ENCODE results near the gene ZC3H12C.

The ZC3H12C gene

GRCh38 chr11:110077346-110077745 lies 15.8 kb upstream of the ZC3H12C start:
- no peak for DNase-seq

GRCh38 chr11:110077831-110078325 lies 15.3 kb upstream of the ZC3H12C start:
- DNase-seq: no peak

DNA sequence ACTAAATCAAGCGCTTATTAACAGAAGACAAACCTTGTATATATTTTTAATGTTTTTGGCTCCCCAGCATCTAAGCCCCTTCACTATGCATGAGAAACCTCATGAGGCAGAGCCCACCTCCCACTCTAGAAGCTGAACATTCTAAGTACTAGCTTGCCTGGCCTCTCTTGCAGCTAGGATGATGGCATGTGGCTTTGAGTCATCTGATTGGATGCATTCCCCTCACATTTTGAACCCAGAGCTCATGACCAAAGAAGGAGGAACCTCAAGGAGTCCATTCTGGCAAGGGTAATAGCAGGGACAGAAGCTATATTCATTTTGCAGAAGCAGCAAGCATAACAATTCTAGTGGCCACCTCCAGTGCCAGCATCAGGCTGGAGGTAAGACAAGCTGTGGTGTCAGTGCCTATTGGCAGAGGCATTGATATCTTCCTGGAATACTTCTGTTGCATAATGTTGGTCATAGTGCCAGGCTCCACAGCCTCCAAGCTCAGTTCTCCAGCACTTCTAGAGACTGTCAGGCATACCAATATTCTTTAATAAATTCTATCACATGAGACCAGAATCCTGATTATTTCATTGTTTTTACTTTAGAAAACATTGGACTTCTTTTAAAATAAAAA lies 14.2 kb upstream of the ZC3H12C start:
- no peak for DNase-seq

GRCh38 chr11:110079726-110080125 lies 13.5 kb upstream of the ZC3H12C start:
- DNase-seq: no peak

DNA sequence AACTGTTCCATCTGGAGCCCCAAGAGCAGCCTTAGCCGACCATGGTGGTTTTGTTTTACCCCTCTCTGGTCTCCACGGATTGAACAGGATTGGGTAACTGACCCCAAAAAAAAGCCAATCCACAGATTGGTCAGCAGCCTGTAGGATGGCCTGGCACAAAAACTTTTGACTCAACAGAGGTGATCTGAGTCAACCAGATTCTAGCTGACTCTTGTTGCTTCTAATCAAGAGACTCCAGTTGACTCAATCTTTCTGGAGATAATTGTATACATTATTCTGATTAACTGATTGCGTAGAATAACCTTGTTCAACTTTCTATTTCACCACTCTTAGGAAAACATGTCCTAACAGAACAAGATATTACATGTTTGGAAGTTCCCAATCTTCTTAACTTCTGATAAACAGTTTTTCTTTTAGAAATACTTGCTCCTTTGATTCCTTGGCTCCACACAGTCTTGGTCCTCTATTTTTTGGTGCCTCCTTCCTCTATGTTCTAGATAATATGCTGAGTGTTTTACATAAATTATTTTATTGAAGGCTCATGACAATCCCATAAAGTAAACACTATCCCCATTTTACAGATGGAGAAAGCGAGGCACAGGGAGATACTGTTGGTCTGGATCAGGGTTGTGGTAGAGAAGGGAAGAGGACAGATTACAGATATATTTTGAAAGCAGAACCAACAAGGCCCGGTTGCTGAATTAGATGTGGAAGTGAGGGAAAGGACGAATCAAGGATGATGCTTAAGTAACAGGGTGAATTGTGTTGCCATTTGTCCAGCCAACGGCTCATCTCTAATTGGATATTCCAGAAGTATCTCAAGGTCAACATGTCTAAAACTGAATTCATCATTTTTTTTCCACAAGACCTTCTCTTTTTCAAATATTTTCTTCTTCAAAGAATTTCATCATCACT lies 11.5 kb upstream of the ZC3H12C start:
- no peak for DNase-seq

GRCh38 chr11:110082899-110083298 lies 10.3 kb upstream of the ZC3H12C start:
- DNase-seq: no peak

GRCh38 chr11:110085255-110085838 lies 7.8 kb upstream of the ZC3H12C start:
- no peak for DNase-seq

GRCh38 chr11:110086892-110087309 lies 6.3 kb upstream of the ZC3H12C start:
- peak; percentile 8 for DNase-seq

DNA sequence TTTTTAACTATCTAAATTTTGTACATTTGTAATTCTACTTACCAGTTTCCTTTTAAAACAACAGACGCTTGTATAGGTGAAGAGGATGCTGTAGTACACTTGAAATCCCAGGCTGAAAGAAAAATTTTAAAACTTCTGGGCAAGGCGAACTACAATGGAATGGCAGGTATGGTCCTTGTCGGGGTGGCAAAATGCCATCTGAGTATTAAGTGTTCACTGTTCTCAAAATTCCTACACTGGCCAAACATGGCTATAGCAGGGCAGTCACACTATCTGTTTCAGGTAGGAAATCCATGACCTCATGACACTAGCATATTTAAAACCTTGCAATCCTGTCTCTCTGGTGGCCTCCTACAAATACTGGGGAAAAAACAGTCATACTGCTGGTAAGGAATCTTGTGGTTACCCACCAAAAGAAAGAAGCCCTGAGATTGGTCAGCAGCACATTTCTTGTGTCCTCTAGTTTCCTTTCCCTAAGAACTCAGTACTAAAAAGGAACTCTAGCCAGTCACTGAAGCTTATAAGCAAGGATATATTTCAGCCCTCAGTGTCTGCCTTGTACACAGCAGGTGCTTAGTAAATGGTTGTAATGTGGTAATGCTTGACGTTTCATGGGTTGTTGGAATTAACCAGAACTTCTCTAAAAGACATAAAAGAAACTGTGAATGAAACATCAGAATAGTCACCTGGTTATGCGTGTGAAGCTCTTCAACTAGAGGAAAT lies 5.2 kb upstream of the ZC3H12C start:
- no peak for DNase-seq

GRCh38 chr11:110088535-110089344 lies 4.5 kb upstream of the ZC3H12C start:
- no peak for DNase-seq

DNA sequence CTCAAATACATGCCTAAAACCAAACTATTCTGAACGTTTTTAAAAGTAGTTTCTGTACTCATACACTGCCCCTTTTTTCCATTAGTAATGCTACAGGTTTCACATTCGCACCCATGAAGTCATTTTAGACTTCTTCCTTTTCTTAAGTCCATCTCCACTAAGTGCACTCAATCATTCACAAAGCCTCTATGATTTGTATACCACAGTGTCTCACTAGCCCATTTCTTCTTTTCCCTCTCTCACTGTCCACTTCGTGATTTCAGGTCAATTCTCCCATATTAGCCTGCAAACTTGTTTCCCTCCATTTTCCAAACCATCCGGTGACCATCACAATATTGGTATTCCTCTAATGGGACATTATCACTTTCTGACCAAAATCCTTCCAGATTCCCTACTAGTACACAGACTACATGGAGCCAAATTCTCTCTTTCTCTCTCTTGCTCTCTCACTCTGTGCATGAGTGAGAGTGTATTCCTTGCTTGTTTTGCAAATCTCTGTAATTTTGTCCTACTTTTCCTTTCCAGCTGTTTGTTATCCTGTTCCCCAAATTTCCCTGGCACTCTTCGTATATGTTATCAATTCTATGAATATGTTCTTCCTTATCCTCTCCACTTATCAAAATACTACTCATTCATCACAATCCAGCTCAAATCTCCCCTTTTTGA lies 3.4 kb upstream of the ZC3H12C start:
- no peak for DNase-seq

DNA sequence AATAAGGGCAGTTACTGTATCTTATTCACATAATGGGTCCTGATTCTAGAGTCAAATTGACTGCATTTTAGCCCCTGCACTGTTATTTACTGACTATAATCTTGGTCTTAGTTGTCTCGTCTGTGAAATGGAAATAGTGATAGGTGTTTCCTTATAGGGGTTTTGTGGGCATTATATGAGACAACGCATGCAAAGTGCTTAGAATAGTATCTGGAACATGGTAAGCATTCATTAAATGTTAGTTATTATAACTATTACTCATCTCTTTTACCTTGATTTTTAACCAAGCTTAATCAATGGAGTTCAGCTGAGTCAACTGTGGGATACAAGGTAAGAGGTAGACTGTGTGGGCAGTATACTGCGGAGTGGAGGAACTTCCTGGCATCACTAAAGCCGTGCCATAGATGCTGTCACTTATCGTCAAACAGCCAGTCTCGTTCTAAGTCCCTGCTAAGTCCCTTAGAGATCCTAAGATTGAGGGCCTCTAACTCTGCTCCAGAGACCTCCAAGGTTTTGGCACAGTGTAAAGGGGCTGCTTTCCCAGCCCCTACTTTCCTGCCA lies 2.6 kb upstream of the ZC3H12C start:
- DNase-seq: no peak

DNA sequence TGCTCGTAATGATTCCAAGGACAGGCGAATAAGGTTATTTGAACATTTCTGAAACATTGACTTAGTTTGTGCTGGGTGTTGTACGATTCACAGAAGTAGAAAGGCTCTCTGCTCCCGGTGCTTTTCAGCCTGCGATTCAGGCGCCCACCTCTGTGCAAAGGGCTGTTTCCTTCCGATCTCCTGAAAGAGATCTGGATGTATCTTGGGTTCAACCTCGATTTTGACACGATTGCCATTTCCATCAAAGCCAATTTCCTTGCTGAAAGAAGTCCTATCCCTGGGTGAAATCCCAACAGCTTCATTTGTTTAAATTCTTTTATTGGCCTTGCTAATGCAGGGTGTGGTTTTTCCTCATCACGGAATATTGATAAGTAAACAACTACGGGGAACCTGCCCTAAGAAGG lies 1.1 kb upstream of the ZC3H12C start:
- DNase-seq: no peak

- no peak for DNase-seq
Measured at GRCh38 chr11:110093407-110094297, 460 bp downstream of the ZC3H12C start.

GRCh38 chr11:110094298-110095285 lies 1.4 kb downstream of the ZC3H12C start:
- no peak for DNase-seq

DNA sequence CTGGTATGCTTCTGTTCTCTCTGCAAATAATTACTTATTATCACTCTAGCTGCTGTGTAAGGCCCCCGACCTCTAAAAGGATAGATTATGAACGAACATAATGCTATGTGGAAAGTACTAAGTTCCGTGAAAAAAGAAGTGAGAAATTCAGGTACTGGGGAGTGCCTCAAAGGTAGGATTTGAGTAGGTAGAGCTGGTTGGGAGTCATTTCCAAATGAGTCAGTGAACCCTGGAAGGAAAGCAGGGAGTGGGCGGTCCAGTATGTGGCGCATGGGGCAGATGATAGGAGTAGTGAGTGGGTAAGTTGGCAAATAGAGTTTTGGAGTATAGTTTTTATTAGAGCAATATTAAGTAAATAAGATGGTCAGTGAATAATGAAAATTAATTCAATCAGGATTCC lies 2.4 kb downstream of the ZC3H12C start:
- no peak for DNase-seq

- DNase-seq: no peak
Measured at GRCh38 chr11:110096496-110096895, 3.3 kb downstream of the ZC3H12C start.

DNA sequence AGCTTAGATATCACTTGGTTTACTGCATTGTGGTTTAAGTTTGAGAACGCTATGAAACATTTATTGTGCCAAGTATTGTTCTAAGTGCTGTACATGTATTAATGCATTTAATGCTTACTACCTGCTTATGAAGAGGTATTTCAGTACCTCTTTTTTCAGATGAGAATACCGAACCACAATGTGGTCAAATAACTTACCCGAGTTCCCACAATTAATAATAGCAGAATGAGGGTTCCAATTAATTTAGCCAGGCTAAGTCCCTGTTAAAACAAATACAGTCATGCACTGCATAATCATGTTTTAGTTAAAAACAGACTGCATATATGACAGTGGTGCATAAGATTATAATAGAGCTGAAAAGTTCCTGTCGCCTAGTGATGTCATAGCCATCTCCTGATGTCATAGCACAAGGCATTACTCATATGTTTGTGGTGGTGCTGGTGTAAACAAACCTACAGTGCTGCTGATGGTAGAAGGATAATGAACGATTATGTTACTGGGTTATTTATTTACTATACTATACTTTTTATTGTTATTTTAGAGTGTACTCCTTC lies 4.3 kb downstream of the ZC3H12C start:
- DNase-seq: no peak

- DNase-seq: no peak
Measured at GRCh38 chr11:110098645-110099044, 5.5 kb downstream of the ZC3H12C start.

Measured in CD4-positive, alpha-beta T cell treated with Interleukin-10 for 1 hour (primary cell).